ENCODE results near the gene PPIP5K2. TPM values are rescaled to one million over a fixed set of nuclear protein-coding genes. Genes with fewer than 3 reads are reported as not detected.
"Not testable (repeated sequence)": the region's sequence is repeated elsewhere in the genome, so short reads cannot be mapped to it uniquely, and the experiment has no call there.

PPIP5K2 gene
- total RNA-seq, 2 donors from 2014 or later = 75.2 to 81.1 TPM

GRCh38 chr5:103188436-103188835 is 68.3 kb downstream of the PPIP5K2 start:
- no peak for DNase-seq
- intact Hi-C loops (cut with DNase I, micrococcal nuclease) = no loop called here
- no peak for ATAC-seq

GRCh38 chr5:103203226-103203625 is 83.1 kb downstream of the PPIP5K2 start:
- intact Hi-C loops (cut with DNase I, micrococcal nuclease) = no loop called here
- ATAC-seq = no peak
- no peak for DNase-seq

GRCh38 chr5:103204990-103205389 is 84.9 kb downstream of the PPIP5K2 start:
- intact Hi-C loops (cut with DNase I, micrococcal nuclease); ATAC-seq; DNase-seq: not testable (repeated sequence)

GRCh38 chr5:103205991-103206700 is 86.0 kb downstream of the PPIP5K2 start:
- intact Hi-C loops (cut with DNase I, micrococcal nuclease) = no loop called here
- no peak for ATAC-seq

GRCh38 chr5:103207011-103207410 is 86.9 kb downstream of the PPIP5K2 start:
- intact Hi-C loops (cut with DNase I, micrococcal nuclease) = no loop called here
- DNase-seq = no peak

More at GRCh38 chr5:103205991-103206700, 86.0 kb downstream of the PPIP5K2 start:
- no peak for DNase-seq

GRCh38 chr5:103207653-103208052 is 87.6 kb downstream of the PPIP5K2 start:
- ATAC-seq = no peak
- intact Hi-C loops (cut with DNase I, micrococcal nuclease) = no loop called here
- DNase-seq = no peak

More at GRCh38 chr5:103207011-103207410, 86.9 kb downstream of the PPIP5K2 start:
- no peak for ATAC-seq

GRCh38 chr5:103208460-103208859 is 88.4 kb downstream of the PPIP5K2 start:
- DNase-seq (no peak), ATAC-seq (no peak)
- intact Hi-C loops (cut with DNase I, micrococcal nuclease) = no loop called here

- DNase-seq (no peak), ATAC-seq (no peak)
- intact Hi-C loops (cut with DNase I, micrococcal nuclease) = no loop called here
These were observed 89.0 kb downstream of the PPIP5K2 start for GRCh38 chr5:103209065-103209464.

GRCh38 chr5:103210952-103211351 is 90.9 kb downstream of the PPIP5K2 start:
- DNase-seq (no peak), ATAC-seq (no peak)
- intact Hi-C loops (cut with DNase I, micrococcal nuclease) = no loop called here

GRCh38 chr5:103211576-103212561 is 91.8 kb downstream of the PPIP5K2 start:
- intact Hi-C loops (cut with DNase I, micrococcal nuclease) = no loop called here
- DNase-seq (no peak), ATAC-seq (no peak)

GRCh38 chr5:103216137-103216536 is 96.0 kb downstream of the PPIP5K2 start:
- DNase-seq (no peak), ATAC-seq (no peak)
- intact Hi-C loops (cut with DNase I, micrococcal nuclease) = no loop called here

- intact Hi-C loops (cut with DNase I, micrococcal nuclease) = no loop called here
These were observed 96.6 kb downstream of the PPIP5K2 start for GRCh38 chr5:103216697-103217096.

GRCh38 chr5:103217101-103217500 is 97.0 kb downstream of the PPIP5K2 start:
- ATAC-seq (no peak), DNase-seq (no peak)
- intact Hi-C loops (cut with DNase I, micrococcal nuclease) = no loop called here

More at GRCh38 chr5:103216697-103217096, 96.6 kb downstream of the PPIP5K2 start:
- no peak for DNase-seq
- no peak for ATAC-seq

- no peak for DNase-seq
- no peak for ATAC-seq
- intact Hi-C loops (cut with DNase I, micrococcal nuclease) = no loop called here
These were observed 98.1 kb downstream of the PPIP5K2 start for GRCh38 chr5:103218164-103218563.

GRCh38 chr5:103219074-103219473 is 99.0 kb downstream of the PPIP5K2 start:
- ATAC-seq; DNase-seq; intact Hi-C loops (cut with DNase I, micrococcal nuclease): not testable (repeated sequence)

GRCh38 chr5:103223031-103223955 is 103.2 kb downstream of the PPIP5K2 start:
- ATAC-seq (no peak), DNase-seq (no peak)
- intact Hi-C loops (cut with DNase I, micrococcal nuclease) = no loop called here

GRCh38 chr5:103224118-103224893 is 104.2 kb downstream of the PPIP5K2 start:
- intact Hi-C loops (cut with DNase I, micrococcal nuclease) = no loop called here
- peak; percentile 22 to 45 for DNase-seq
- ATAC-seq = peak; percentile 96

GRCh38 chr5:103224894-103225246 is 104.8 kb downstream of the PPIP5K2 start:
- intact Hi-C loops (cut with DNase I, micrococcal nuclease) = no loop called here
- no peak for DNase-seq
- peak; percentile 5 for ATAC-seq

All from left colon (tissue), 2 donors.